Stimulated activated CD4-positive, alpha-beta T cell treated with anti-CD3 and anti-CD28 coated beads, Interleukin-2, amount 100 ng/mL, for 24 hours (primary cell): ENCODE measurements around the gene MIF.
"Not testable (repeated sequence)": the region's sequence is repeated elsewhere in the genome, so short reads cannot be mapped to it uniquely, and the experiment has no call there.

ENCODE experiments used
- DNase-seq, 2 donors: peaks; one replicate each; pipeline ENCODE4 v3.0.0-alpha.2; 2020

Gene MIF

GRCh38 chr22:23893945-23894709 is at the start of gene MIF:
Gene MIF (plus strand): TSS chr22:23894383. CDS start chr22:23894475, 92 bp downstream.
- DNase-seq = peak; percentile 97 to 99

- DNase-seq = no peak
Observed at GRCh38 chr22:23844739-23845202, 49.4 kb upstream of the MIF start.

GRCh38 chr22:23845265-23846080 is 48.7 kb upstream of the MIF start:
- DNase-seq = no peak

- DNase-seq = no peak
Observed at GRCh38 chr22:23846081-23846469, 48.1 kb upstream of the MIF start.

- DNase-seq = no peak
Observed at GRCh38 chr22:23847310-23847920, 46.8 kb upstream of the MIF start.

- DNase-seq = no peak
Observed at GRCh38 chr22:23847991-23848864, 46.0 kb upstream of the MIF start.

GRCh38 chr22:23849009-23850006 is 44.9 kb upstream of the MIF start:
- peak; percentile 90 to 92 for DNase-seq

GRCh38 chr22:23850136-23850611 is 44.0 kb upstream of the MIF start:
- no peak for DNase-seq

GRCh38 chr22:23856721-23857605 is 37.2 kb upstream of the MIF start:
- peak in 1 of 2 donors; percentile 24 for DNase-seq

GRCh38 chr22:23857606-23858483 is 36.3 kb upstream of the MIF start, which contains the start of gene SLC2A11:
Gene SLC2A11 (plus strand): TSS chr22:23857875. CDS start chr22:23858000, 125 bp downstream.
- DNase-seq = peak; percentile 93 to 95

- DNase-seq = no peak
Observed at GRCh38 chr22:23858484-23858815, 35.7 kb upstream of the MIF start.

GRCh38 chr22:23859201-23859600 is 35.0 kb upstream of the MIF start:
- DNase-seq = no peak

- DNase-seq = not testable (repeated sequence)
Observed at GRCh38 chr22:23860187-23860586, 34.0 kb upstream of the MIF start.

GRCh38 chr22:23862103-23862502 is 32.1 kb upstream of the MIF start:
- DNase-seq = peak; percentile 28 to 31

- DNase-seq = not testable (repeated sequence)
Observed at GRCh38 chr22:23864499-23865154, 29.6 kb upstream of the MIF start.

GRCh38 chr22:23868580-23868979 is 25.6 kb upstream of the MIF start:
- DNase-seq = no peak

GRCh38 chr22:23874871-23875270 is 19.3 kb upstream of the MIF start:
- no peak for DNase-seq

GRCh38 chr22:23875801-23876200 is 18.4 kb upstream of the MIF start:
- no peak for DNase-seq
